NCI-H526 treated with DMSO at 0.1 percent for 48 hours (cell line): Measurements from ENCODE around the gene D2HGDH.
"Not testable (repeated sequence)": the region's sequence is repeated elsewhere in the genome, so short reads cannot be mapped to it uniquely, and the experiment has no call there.

ENCODE experiments used
- DNase-seq: peaks from one replicate; lab custom pipeline; 2025; lab: John Stamatoyannopoulos, UW

D2HGDH gene

GRCh38 chr2:241724975-241725870 lies 9.2 kb upstream of the D2HGDH start:
- no peak for DNase-seq

GRCh38 chr2:241726459-241726858 lies 8.0 kb upstream of the D2HGDH start:
- DNase-seq: no peak

GRCh38 chr2:241728000-241728399 lies 6.4 kb upstream of the D2HGDH start:
- DNase-seq: no peak

- no peak for DNase-seq
Observed at GRCh38 chr2:241728627-241729026, 5.8 kb upstream of the D2HGDH start.

- DNase-seq: no peak
Observed at GRCh38 chr2:241729868-241730267, 4.6 kb upstream of the D2HGDH start.

GRCh38 chr2:241730671-241731293 lies 3.6 kb upstream of the D2HGDH start:
- DNase-seq: no peak

GRCh38 chr2:241732513-241733186 lies 1.8 kb upstream of the D2HGDH start:
- not testable (repeated sequence) for DNase-seq

GRCh38 chr2:241733391-241734207 lies 831 bp upstream of the D2HGDH start:
- no peak for DNase-seq

GRCh38 chr2:241734208-241734466 lies 293 bp upstream of the D2HGDH start:
- no peak for DNase-seq

- no peak for DNase-seq
Observed at GRCh38 chr2:241736111-241736510, 1.7 kb downstream of the D2HGDH start.

GRCh38 chr2:241738040-241738686 lies 3.7 kb downstream of the D2HGDH start:
- DNase-seq: no peak

- no peak for DNase-seq
Observed at GRCh38 chr2:241739177-241739576, 4.7 kb downstream of the D2HGDH start.

GRCh38 chr2:241739651-241740050 lies 5.2 kb downstream of the D2HGDH start:
- no peak for DNase-seq

GRCh38 chr2:241741016-241741415 lies 6.6 kb downstream of the D2HGDH start:
- no peak for DNase-seq

GRCh38 chr2:241742320-241742939 lies 8.0 kb downstream of the D2HGDH start:
- no peak for DNase-seq

- DNase-seq: not testable (repeated sequence)
Observed at GRCh38 chr2:241743008-241743407, 8.6 kb downstream of the D2HGDH start.

GRCh38 chr2:241743620-241744019 lies 9.2 kb downstream of the D2HGDH start:
- no peak for DNase-seq

GRCh38 chr2:241744028-241744754 lies 9.8 kb downstream of the D2HGDH start:
- no peak for DNase-seq

- no peak for DNase-seq
Observed at GRCh38 chr2:241745276-241745675, 10.8 kb downstream of the D2HGDH start.

GRCh38 chr2:241746084-241746483 lies 11.7 kb downstream of the D2HGDH start:
- DNase-seq: no peak
